ENCODE data around the gene COL4A1.
A peak's percentile ranks its signal among the peaks of the same experiment; 100 is the strongest.

COL4A1 gene

DNA sequence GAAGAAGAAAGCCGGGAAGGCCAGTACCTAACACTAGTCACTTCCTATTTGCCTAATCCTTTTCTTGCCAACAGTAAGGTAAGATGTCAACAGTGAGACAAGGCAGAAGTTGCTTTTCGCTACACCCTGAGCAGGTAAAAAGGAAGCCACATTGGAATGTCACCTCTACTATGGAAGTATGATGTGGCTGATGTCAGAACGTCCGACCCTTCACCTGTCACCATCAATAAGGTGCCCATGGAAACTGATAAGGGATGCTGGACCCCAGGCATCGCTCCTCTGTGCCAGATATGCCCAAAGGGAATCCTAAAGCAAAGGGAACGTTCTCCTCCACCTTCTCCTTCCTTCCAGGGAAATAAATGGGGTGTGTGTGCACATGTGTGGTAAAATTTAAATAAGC lies 34.3 kb downstream of the COL4A1 start:
- DNase-seq = no peak

DNA sequence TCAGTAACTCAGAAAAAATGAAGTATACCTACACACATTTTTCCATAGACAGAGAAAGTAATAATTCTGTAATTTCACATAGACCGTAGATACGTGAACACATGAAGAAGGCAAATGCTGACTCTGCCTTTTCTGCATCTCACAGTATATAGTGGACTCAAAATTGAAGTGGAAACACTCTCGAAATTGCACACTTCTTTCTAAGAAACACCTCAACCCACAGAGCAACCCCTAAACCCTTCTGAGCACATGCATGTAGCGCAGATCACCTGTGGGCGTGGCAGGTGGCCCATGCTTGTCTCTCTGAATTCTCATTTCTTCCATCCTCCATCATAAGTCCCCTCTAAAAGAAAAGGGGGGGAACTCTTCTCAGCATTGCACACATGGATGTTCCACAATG lies 34.7 kb downstream of the COL4A1 start:
- peak; percentile 24 for DNase-seq

DNA sequence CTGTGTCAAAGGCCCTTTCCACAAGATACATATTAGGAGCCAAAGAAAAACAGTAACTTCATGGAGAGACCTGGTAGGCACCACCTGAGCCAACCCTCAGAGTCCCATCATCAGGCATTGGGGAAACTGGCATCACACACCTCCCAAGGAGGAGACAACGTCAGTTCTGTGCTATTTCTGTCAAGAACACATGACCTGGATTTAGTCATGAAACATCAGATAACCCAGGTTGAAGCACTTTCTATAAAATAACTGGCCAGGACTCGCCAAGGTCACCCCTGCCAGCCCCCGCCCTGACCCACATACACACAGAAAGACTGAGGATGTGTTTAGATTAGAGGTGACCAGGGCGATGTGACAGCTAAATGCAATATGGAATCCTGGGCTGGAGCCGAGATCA lies 35.6 kb downstream of the COL4A1 start:
- no peak for DNase-seq

DNA sequence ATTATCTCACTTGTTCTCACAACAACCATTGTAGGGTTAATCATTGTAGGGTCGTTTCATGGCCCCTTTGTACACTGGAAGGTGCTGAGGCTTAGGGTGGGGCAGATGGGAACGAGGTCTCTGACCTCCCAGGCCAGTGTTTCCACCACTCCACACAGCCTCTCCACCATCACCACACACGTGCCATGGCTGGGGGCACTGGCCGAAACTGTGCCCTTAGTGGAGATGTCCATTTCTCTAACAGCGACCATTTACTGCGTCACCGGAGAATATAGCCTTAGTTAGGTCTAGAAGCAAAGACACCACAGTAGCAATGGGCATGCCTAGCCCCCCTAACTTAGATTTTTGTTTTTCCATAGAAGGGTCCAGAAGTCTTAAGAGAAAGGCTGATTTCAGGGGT lies 36.5 kb downstream of the COL4A1 start:
- DNase-seq = no peak

DNA sequence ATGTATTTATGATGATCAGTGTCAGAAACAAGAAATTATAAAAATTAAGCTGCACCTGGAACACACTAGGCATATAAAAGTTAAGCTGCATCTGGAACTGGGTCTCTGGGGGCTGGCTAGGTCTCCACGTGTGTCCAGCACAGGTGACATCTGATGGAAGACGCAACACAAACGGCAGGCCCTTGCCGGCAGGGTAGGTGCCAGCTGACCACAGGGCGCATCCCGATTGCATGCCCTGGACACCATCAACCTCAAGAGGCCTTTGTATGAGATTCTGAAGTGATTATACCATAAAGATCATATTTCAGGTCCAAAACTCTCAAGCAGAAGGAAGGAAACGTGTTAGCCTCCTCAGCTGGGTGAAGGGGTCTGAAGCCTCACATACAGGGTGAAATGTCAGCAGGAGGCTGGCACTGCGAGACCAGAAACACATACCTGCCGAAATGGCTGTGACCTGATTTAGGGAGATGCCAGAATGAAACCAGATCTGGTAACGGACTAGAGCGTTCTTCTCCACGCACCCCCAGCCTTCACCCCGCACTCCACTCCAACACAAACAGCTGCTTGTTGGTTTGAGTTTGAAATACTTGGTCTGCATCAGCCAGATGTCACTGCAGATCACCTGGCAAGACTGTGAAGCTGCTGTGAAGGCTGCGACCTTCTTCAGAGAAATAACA lies 37.3 kb downstream of the COL4A1 start:
- no peak for DNase-seq

DNA sequence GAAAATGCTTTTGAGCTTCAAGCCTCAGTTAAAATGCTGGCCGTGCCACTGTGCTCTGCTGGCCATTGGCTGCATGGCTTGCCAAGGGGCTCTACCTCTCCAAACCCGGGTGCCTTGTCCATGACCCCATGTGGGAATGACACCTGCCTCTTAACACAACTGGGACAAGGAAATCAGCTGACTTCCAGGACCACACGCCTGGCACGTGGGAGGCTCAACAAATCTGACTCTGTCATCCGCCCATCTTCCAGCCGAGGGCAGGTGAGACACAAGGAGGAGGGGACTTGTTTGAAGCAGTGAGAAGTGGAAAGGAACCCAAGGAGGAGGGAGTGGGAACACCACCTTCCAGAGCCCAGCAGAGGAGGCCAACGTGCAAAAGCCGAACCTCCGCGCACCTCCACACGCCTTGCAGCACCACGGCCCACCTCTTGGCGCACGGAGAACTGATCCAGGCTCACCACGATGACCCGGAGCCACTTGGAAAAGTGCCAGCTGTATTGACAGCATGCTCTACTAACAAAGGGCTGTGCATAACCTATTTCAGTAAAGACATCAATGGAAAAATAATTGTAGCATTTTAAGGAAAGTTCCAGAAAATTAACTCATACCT lies 38.3 kb downstream of the COL4A1 start:
- no peak for DNase-seq

DNA sequence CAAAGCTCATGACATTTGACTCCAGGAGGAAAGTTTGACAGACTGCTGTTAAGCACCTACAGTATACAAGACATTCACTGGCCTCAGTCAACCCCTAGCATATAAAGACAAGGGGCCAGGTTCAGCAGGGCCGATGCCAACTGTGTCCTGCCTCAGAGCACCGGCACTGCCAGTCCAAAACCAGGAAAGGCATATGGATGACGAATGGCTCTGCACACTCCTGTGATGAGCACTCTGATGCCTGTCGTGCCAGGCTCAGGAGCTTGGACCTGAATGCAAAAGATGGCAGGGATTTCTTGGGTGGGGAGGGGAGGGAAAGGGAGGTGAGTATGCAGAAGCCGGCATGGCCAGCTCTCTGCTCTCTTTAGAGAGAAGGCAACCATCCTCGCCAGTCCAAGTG lies 38.9 kb downstream of the COL4A1 start:
- DNase-seq = no peak

DNA sequence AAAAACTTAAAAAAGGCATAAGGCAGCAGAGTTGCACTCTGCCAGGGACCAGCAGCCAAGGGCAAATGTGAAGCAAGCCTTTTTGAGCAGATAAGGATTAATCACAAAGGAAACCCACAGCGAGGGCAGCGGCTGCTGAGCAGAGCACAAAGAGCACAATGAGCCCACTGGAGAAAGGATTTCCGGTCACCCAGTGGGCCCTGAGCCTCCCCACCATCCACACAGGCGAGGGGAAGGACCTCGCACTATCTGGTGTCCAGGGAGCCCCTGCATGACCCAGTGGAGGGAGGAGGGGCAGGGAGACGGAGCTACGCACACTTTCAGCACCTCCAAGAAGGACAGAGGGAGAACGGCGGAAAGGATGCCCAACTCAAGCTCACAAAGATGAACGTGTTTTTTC lies 40.0 kb downstream of the COL4A1 start:
- no peak for DNase-seq

DNA sequence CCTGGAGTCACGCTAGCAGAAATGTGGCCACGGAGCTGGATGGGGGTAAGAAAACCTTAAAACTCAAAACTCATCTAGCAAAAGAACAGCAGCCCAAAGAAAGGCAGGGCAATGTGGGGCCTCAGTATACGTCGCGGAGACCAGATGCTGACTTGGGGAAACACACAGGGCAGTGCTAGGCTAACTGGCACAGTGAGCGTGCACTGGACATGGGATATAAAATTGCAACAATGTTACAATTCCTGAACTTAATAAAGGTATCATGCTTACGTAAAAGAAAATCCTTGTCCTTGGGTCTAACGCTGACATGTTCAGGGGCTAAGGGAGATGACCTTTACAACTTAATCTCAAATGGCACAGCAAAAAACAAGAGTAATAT lies 40.5 kb downstream of the COL4A1 start:
- no peak for DNase-seq

DNA sequence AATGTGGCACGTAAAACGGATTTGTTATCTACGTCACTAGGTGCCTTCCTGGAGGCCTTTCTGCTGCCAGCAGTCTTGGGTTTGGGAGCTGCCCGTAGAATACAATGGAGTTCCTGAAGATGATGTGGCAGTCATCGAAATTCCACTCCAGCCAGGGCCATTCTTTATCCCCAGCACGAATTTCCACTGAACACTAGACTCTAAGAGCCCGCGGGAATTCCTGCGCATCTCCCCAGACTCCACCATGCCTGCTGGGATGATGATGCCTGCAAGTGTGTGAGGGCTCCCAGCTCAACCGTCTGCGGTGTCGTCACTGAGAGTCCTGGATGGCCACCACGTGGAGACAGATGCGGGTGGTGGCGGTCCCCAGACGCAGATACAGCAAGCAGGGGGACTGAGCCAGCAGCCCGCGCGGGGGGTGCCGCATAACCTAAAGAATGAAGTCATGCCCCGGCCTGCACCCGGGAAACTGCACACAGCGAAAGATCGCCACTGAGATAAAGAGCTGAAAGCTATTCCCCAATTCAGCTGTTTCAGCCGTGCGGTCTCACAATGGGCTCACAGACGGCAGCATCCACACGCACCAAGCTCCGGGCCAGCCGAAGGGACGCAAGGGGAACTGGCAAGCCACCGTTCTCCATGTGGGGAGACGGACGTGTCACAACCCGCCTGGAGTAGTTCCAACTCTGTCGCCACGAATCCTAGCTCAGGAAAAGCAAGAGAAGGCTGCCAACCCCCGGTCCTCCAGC lies 41.1 kb downstream of the COL4A1 start:
- no peak for DNase-seq

DNA sequence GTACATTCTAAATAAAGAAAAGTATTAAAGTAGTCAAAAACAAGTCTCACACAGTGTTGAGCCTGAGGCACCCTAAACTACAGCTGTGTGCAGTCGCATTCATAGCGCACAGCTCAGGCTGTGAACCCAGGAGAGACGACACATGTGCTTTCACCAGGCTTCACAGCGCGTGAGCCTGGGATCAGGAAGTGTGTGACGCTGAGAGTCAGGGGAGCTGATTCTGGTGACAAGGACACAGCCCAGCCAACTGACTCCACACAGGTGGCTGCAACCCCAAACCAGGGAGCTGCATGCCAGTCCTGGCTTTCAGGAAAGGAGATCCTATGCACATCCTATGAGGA lies 41.6 kb downstream of the COL4A1 start:
- DNase-seq = no peak

DNA sequence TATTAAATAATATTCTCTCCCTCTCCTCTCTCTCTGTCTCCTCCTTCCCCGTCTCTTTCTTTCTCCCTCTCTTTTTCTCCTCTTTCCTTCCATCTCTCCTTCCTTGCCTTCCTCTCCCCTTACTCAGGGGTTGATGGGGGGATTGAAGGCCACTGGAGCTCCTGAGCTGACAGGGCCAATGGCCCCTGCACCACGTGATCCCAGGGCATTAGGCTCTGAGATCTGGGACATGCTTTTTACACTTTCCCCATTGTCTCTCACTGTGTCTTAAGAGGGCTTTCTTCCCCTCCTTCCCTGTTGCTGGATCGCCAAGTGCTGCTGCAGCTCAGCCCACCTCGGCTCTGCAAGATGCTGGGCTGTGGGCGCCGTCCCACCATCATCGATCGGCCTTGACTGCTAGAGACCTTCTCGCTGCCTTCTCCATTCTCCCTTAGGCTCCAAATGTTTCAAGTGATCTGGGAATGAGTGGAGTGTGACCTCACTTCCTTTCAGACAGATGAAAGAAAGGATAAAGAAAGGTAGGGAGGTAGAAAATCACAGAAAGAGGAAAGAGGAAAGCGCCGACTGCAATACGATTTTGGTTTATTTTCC lies 42.2 kb downstream of the COL4A1 start:
- no peak for DNase-seq

DNA sequence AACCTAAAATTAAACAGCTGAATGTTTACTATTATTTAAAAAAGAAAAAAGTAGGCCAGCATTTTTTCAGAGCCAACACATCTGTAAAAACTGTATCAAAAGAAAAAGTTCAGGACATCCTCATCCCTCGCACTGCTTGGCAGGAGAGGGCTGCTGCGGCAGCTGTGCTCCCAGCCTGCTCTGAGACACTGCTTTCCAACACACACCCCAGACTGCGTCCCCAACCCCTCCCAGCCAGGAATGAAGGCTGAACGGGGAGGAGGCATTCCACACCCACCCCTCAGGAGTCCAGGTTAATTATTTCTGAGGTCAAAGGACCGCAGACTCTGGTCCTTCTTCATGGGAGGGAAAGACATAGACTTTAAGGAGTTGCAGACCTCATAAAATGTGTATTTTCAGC lies 43.1 kb downstream of the COL4A1 start:
- DNase-seq = no peak

DNA sequence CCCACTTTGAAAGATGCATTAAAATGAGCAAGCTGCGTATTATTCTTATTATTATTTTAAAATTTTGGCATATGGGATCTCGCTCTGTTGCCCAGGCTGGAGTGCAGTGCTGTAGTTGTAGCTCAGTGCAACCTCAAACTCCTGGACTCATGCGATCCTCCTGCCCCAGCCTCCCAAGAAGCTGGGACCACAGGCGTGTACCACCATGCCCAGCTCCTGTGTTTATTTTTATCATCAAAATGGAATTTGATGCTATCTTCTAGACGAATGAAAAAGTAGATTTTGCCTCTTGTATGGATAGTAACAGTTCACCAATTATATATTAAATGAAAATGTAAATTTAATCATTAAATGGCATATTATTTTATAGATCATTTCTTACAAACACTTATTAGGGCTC lies 43.6 kb downstream of the COL4A1 start:
- no peak for DNase-seq

DNA sequence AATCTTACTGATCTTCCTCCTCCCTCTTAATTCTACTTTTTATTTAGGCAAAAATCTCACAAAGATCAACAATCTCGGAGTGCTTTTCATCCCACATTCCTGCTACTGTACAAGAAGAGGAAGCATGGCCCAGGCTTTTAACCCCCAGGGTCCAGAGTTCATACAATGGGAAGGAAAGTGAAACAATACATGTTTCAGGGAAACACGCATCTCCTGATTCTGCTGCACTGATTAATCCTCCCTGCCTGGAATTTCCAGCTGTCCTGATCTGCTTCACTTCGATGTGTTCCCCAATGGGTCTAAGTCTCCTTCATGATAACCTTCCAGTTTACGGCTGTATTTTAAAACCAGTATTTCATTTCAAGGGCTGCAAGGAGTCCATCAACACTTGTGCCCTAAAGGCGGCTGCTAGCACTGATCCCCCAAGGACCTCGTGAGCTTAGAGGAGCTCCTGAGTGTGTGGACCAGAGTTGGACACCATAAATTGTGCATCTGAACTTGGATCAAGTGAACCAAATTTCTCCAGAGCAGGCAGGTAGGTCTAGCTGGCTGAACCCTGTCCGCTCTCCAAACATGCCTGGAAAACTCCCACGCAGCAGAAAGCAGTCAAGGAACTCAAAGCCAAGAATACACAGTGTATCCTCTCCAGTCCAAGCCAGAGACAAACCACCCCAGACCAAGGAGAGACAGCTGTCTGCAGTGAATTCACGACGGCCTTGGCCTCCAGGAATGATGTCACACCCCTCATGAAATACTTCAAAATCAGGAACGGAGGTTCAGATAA lies 44.3 kb downstream of the COL4A1 start:
- DNase-seq = no peak

DNA sequence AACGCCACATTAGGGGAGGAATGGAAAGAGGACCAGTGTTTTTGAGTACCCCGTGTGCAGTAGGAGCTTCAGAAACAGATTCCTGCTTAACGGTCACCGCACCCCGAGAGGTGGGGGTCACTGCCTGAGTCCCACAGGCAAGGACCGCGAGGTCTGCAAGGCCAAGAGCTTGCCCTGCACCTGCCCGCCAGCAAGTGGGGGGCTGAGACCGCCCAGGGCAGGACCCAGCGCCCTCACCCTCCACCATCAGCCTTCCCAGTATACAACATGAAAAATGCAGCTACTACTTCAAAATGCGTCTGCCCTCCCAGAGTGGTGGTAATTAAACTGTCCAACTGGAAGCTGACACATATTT lies 44.9 kb downstream of the COL4A1 start:
- DNase-seq = no peak

DNA sequence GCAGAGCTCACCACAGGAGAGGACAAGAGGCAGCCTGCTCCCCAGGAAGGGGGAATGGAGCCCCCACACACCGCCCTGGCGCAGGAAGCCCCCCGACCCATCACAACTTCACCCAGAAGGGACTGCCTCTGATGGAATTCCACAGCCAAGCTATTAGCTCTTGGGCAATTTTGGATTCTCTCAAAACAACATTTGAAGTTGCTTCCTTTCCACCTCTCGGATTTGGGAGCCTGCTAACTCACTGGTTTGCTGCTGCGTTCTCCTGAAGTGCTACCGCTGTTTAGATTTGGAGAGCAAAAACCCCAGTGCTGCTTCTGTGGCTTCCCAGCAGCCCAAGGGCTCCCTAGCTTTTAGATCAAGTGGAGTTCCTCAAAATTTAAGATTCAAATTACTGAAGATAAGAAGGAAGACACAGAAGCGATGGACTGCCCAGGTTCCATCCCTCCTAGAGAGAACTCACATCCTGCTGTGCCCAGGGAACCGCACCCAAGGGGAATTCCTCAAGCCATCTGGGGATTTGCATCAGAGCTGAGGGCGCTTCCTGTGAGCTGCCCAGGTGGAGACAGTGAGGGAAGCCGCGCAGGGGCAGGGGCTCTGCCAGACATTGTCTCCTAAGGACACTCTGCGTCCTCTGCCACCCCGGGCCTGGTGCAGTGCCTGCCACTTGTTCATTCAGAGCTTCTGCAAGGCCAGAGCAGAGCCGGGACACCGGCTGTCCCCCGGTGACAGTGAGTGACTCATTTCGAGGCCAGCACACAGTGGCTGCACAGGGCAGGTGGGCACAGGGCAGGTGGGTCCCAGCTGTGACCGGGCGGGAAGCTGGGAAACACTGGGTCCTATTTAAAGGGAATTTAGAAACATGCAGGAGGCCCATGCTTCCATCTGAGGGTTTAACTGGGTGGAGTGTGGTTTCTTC lies 45.5 kb downstream of the COL4A1 start:
- DNase-seq = no peak

DNA sequence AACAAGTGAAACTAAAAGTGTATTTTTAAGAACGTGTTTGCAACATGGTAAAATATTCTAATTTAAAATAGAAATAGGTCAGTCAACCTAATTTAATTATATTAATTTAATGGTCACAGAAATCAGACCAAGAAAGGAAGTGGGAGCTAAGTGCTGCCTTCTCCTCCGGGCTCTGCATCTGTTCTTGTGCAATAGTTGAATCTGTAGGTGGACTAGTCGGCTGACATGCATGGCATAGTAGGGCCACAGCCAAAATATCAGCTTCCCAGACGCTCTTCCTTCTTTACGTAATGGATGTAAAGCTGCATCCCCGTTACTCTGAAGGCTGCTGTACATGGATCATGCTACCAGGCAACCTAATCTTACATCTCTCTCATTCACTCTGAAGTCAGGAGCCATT lies 47.3 kb downstream of the COL4A1 start:
- DNase-seq = no peak

DNA sequence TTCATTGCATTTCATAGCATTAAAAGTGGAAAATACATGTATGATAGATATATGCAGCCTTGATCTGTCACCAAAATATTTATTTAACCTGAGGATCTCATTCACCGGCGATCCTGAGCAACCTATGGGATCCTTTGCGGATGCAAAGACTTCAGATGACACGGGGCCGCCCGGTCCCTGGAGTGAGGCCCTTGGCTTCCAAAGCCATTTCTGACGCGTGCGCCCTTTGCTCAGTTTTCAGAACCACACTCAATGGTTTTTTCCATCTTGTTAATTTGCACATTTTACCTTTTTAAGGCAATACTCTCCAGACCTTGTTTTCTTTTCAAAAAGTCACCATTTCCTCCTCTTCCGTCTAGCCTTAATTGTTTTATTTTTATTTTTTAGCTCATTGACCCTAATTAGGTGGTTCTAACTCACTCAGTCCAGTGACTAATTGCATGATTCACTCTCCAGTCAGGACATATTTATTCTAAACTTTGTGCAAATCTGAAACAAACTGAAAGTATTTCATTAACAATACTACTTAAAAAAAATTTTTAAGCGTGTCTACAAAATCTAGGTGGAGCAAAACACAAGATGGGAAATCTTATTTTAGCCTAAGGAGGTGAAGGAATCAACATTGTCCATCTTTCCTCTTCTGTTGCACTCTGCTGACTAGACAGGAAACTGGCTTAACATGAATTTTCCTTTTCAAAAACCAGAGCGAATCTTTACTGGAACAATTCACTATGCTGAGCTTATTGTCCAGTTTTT lies 47.9 kb downstream of the COL4A1 start:
- DNase-seq = no peak

DNA sequence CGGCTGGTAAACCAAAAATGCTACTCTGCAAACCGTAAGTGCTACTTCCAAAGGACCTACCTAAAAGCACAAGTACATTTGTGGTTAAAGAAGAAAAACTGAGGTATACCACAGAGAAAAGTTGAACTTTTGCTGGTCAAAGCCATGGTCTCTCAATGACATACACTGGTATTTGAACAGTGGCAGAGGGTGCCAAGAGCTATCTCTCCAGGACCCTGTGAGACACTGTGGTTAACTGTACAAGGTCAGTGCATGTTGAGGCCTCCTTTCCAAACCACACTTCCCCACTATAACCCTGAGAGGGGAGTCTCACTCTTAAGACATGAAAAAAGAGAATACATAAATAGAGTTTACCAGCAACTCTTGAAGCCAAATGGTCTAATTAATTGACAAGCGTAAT lies 49.5 kb downstream of the COL4A1 start:
- no peak for DNase-seq

DNA sequence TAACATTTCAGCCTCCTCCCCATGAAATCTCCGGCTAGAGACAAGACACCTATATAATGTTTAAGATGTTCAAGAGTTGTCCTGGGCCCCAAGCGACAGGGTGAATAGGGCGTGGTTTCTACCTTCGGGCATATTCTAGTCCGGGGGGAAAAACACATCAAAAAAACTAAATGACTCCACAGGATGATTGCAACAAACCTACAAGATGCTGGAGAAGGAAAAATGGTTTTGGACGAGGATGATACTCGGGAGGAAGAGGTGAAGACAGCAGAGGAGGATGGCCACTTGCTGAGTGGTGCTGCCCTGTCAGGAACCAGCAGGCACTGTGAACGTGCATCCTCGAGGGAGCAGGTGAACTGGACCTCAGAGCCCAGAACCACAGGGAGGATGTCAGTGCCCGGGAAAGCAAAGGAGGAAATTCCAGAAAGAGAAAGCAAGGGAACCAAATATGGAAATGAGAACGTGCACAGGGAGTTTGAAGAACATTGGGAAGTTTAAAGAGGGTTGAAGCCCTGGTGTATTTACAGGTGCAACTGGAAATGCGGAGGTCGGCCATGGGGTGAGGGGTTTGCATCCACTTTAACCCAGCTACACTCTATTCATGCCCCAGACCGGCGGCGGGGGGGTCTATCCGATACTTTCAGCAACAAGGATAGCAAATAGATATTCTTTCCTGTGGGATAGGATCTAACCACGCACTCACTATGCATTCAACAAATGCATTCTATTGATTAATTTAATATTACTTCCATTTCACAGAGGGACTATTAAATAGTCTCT lies 50.6 kb downstream of the COL4A1 start:
- no peak for DNase-seq

Measured in activated CD4-positive, alpha-beta T cell treated with anti-CD3 and anti-CD28 coated beads, Interleukin-10, Interleukin-2, amounts not matched to agents 100 ng/mL and 50 ng/mL, durations not matched to agents 16 hours and 8 hours (primary cell).